Measurements from ENCODE around the gene DUSP8.

DUSP8 gene

GRCh38 chr11:1566381-1567051, 5.6 kb downstream of the DUSP8 start:
- DNase-seq (ENCODE audit: low read depth in 2 of 2, low spot score in 1 of 2): no peak

- DNase-seq (ENCODE audit: low read depth in 2 of 2, low spot score in 1 of 2): no peak
These were observed 6.2 kb downstream of the DUSP8 start for GRCh38 chr11:1565904-1566247.

GRCh38 chr11:1565173-1565903, 6.7 kb downstream of the DUSP8 start:
- DNase-seq (ENCODE audit: low read depth in 2 of 2, low spot score in 1 of 2): no peak

DNA sequence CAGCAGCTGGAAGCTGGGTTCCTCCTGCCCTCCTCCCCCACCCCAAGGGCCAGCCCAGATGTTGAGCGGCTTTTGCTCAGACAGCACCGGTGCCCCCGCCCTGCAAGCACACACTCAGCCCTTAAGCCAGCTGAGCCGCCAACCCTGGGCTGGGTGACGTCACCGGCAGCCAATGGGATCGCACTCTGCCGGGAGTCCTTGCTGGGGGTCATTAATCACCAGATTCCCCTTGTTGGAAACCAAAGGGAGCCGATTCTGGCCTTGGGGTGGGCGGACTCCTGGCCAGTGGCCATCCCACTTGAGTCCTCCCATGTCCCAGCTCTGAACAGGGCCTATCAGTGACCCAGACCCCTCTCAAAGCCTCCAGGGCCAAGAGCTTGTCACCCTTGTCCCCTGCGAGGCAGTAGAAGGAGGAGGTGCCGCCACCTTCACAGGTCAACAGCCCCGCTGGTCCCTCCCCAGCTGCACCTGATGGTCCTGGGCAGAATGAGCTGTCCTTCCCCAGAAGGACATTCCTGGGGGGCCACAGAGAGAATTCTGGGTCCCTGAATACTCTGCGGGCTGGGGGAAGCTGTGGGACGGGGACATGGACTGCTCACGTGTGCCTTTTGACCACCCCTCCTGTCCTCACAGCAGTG, 7.4 kb downstream of the DUSP8 start:
- DNase-seq (ENCODE audit: low read depth in 2 of 2, low spot score in 1 of 2): no peak

GRCh38 chr11:1563697-1564534, 8.2 kb downstream of the DUSP8 start:
- no peak for DNase-seq (ENCODE audit: low read depth in 2 of 2, low spot score in 1 of 2)

DNA sequence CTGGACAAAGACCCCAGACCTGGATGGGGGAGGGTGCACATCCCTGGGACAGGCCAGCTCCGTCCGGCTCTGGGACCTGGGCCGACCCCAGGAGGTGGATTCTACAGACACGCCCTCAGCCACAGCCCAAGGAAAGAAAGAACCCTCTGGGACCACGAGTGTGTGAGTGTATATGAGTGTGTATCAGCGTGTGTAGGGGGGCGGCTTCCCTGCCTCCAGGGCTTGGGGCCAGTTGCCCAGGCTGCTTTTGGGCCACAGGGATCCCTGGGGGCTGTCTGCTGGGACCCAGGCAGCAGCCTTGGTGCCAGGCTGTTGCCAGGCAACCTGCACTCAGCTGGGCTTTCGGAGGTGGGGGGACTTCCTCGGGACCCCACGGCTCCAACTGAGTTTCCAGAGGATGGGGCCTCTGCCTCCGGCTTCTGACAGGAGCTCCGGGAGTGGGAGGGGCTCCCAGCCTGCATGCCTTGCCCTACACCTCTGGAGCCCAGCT, 8.9 kb downstream of the DUSP8 start:
- no peak for DNase-seq (ENCODE audit: low read depth in 2 of 2, low spot score in 1 of 2)

DNA sequence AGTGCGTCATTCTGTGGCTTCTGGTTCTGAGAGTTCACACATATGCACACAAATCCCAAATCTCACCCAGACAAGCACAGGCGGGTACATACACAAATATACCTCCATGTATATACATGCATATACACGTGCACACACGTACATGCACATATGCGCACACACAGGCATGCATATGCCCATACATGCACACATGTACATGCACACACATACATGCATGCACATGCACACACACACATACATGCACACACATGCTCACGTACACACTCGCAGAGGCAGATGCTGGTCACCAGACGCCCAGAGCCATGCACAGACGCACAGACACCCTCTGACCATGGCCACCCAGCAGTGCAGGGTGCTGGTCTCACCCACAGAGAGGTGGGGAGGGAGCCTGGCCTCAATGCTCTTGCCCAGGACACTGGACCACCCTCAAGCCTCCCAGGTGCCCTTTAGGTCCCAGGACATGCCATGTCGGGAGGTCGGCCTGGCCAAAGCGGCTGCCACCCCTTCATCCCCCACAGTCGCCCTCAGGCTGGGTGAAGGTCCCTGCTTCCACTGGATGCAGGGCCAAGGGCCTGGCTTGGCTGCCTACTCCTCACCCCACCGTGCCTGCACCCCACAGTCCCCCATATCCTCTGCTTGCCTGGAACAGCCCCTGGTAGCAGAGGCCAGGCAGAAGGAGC, 9.5 kb downstream of the DUSP8 start:
- no peak for DNase-seq (ENCODE audit: low read depth in 2 of 2, low spot score in 1 of 2)

GRCh38 chr11:1561955-1562354, 10.1 kb downstream of the DUSP8 start:
- DNase-seq (ENCODE audit: low read depth in 2 of 2, low spot score in 1 of 2): no peak

DNA sequence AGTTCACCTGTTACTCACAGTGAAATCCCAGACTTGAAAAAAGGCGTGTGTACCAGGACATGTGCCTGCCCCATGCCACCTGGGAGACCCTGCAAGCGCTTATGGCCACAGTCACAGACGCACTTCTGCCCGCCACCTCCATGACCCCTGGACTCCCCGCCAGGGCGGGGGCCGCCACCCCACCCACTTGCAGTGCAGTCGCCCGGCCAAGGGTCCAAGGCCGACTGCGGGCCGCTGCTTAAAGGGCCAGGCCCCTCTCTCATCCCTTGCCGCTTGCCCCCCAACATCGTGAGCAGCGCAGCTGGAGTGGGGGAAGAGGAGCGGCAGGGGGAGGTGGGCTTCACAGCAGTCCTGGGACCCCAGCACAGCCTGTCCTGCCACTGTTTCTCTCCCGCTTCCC, 10.8 kb downstream of the DUSP8 start:
- DNase-seq (ENCODE audit: low read depth in 2 of 2, low spot score in 1 of 2): no peak

DNA sequence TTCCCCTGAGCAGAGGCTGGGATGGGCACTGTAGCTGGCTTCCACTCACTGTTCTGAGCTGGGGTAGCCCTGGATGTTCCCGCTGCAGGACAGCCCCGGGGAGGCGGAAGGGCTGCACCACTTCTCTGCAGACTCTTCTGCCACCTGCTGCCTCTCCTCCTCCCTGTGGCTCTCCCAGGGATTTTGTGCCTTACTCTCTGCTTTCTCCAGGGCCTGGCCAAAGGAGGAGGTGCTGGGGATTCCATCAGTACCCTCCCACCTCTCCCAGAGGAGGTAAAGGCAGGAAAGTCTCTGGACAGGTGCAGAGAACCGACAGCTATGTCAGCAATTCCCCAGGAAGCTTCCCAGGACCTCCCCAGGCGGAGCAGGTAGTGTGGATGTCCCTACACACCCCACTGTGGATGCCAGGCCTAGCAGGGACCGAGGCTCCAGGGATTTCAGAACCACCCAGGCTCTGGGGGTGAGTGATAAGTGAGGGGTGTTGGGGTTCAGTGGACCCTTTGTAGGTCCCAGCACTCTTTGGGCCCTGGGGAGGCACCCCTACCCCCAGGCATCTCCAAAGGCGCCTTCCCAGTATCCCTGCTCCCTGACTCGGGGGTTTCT, 11.3 kb downstream of the DUSP8 start:
- no peak for DNase-seq (ENCODE audit: low read depth in 2 of 2, low spot score in 1 of 2)

DNA sequence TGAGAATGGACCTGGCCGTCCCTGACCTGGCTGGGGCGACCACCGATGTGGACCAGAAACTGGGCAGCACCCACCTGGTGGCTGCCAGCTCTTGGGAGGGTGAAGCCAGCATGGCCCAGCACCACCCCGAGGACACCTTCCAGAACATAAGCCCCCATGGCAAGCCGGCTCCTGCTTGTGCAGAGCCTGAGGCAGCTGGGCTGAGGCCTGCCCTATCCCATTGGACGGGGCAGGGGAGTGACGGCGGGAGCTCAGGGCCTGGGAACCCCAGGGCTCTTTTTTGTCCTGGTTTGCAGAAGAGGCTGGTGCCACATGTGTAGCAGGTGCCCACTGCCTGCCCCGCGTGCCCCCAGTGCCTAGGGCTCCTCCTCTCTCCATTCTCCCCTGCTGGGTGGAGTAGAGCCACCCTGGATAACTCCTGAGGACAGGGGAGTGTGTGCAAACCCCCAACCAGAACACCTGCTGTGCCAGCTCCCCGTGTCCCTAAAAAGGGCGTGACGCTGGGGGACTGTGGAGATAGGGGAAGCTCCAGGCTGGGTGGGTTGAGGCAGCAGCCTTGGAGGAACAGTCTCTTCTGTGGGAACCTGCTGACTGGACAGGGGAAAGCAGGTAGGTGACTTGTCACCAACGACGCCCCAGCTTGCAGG, 11.9 kb downstream of the DUSP8 start:
- DNase-seq (ENCODE audit: low read depth in 2 of 2, low spot score in 1 of 2): no peak

- no peak for DNase-seq (ENCODE audit: low read depth in 2 of 2, low spot score in 1 of 2)
These were observed 12.7 kb downstream of the DUSP8 start for GRCh38 chr11:1559111-1559951.

- DNase-seq (ENCODE audit: low read depth in 2 of 2, low spot score in 1 of 2): no peak
These were observed 13.3 kb downstream of the DUSP8 start for GRCh38 chr11:1558775-1559110.

- DNase-seq (ENCODE audit: low read depth in 2 of 2, low spot score in 1 of 2): no peak
These were observed 13.9 kb downstream of the DUSP8 start for GRCh38 chr11:1557904-1558774.

DNA sequence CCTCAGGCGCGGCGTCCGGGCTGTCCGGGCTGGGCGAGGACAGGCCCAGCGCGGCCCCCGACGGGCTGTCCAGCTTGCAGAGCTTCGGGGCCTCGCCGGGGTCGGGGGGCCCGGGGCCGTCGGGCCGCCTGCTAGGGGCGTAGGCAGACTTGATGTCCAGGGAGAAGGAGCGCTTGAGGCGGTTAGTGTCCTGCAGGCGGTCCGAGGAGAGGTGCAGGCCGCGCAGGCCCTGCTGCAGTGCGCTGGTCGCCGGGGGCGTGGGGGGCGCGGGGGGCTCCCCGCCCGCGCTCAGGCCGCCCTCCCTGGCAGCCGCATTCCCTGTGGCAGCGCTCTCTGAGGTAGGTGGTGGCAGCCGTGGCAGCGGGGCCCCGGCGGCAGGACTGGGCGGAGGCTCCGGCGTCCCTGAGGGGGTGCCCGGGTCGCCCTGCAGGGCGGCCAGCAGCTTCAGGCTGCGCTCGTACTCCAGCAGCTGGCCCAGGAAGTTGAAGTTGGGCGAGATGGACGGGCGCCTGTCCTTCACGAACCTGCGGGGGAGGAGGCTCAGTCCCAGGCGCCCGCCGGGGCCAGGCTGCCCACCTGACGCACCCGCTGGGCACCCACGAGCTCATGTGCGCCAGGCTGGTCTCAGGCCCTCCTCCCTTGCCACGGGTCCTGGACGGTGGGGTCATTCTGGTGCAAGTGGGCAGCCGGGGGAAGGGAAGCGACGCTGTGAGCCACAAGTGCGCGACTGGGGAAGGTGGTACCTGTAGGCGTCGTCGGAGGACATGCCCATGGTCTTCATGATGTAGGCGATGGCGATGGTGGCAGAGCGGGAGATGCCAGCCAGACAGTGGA, 14.8 kb downstream of the DUSP8 start:
- DNase-seq (ENCODE audit: low read depth in 2 of 2, low spot score in 1 of 2): no peak

- no peak for DNase-seq (ENCODE audit: low read depth in 2 of 2, low spot score in 1 of 2)
These were observed 15.7 kb downstream of the DUSP8 start for GRCh38 chr11:1556278-1556902.

GRCh38 chr11:1555713-1556153, 16.3 kb downstream of the DUSP8 start:
- DNase-seq (ENCODE audit: low read depth in 2 of 2, low spot score in 1 of 2): no peak
